HG03342 (cell line): ENCODE data around the gene BBS2.
A peak's percentile ranks its signal among the peaks of the same experiment; 100 is the strongest.

Experiments
- ATAC-seq: cut with Tn5 transposase; IDR thresholded peaks from one replicate; pipeline ENCODE4 v1.9.1; 2021; ENCODE audit warnings: mild to moderate bottlenecking, moderate library complexity; ENCODE audit not compliant: unreplicated experiment

BBS2 gene

GRCh38 chr16:56519459-56520250 lies at the start of gene BBS2:
TSS of gene BBS2 (minus strand) at chr16:56520024. CDS start at chr16:56519862, 162 bp downstream.
- ATAC-seq = peak; percentile 81

GRCh38 chr16:56564793-56565477 lies 45.1 kb upstream of the BBS2 start, which contains the start of gene MT4:
TSS of gene MT4 (plus strand) at chr16:56565073. CDS start at chr16:56565129, 56 bp downstream.
- ATAC-seq = no peak

GRCh38 chr16:56561126-56561525 lies 41.3 kb upstream of the BBS2 start:
- no peak for ATAC-seq

GRCh38 chr16:56560447-56560846 lies 40.6 kb upstream of the BBS2 start:
- ATAC-seq = no peak

GRCh38 chr16:56559109-56559508 lies 39.3 kb upstream of the BBS2 start:
- ATAC-seq = no peak

- ATAC-seq = no peak
Measured at GRCh38 chr16:56558024-56558747, 38.4 kb upstream of the BBS2 start.

GRCh38 chr16:56554441-56554840 lies 34.6 kb upstream of the BBS2 start:
- ATAC-seq = no peak

GRCh38 chr16:56551796-56552738 lies 32.2 kb upstream of the BBS2 start:
- ATAC-seq = no peak

GRCh38 chr16:56549744-56550385 lies 30.0 kb upstream of the BBS2 start:
- no peak for ATAC-seq

- ATAC-seq = no peak
Measured at GRCh38 chr16:56549161-56549560, 29.3 kb upstream of the BBS2 start.

- no peak for ATAC-seq
Measured at GRCh38 chr16:56547949-56548567, 28.2 kb upstream of the BBS2 start.

GRCh38 chr16:56547120-56547948 lies 27.5 kb upstream of the BBS2 start:
- no peak for ATAC-seq

- ATAC-seq = no peak
Measured at GRCh38 chr16:56542039-56542438, 22.2 kb upstream of the BBS2 start.

GRCh38 chr16:56539656-56540055 lies 19.8 kb upstream of the BBS2 start:
- ATAC-seq = no peak

- ATAC-seq = no peak
Measured at GRCh38 chr16:56538331-56538730, 18.5 kb upstream of the BBS2 start.

GRCh38 chr16:56534847-56535383 lies 15.1 kb upstream of the BBS2 start:
- no peak for ATAC-seq

GRCh38 chr16:56532714-56533113 lies 12.9 kb upstream of the BBS2 start:
- no peak for ATAC-seq

- ATAC-seq = no peak
Measured at GRCh38 chr16:56530872-56531271, 11.0 kb upstream of the BBS2 start.
